Mesendoderm (in vitro differentiated cells): ENCODE results near the gene GGT5.

Experiments
- DNase-seq: peaks from one replicate; pipeline ENCODE4 v3.0.0; 2013
- H2AK5ac ChIP-seq: 2 replicates; pipeline ENCODE4 v1.6.1; 2013; ENCODE audit warnings: low read length, inconsistent platforms
- H2BK120ac ChIP-seq: 2 replicates; pipeline ENCODE4 v1.6.1; 2013; ENCODE audit warnings: low read depth, mild to moderate bottlenecking, low read length, moderate library complexity, mixed read lengths
- H2BK15ac ChIP-seq: replicated peaks from 2 replicates; pipeline ENCODE4 v1.6.1; 2013; ENCODE audit warnings: low read depth, mild to moderate bottlenecking, moderate library complexity
- H2BK5ac ChIP-seq: 2 replicates; pipeline ENCODE4 v1.6.1; 2013; ENCODE audit warnings: low read length, inconsistent platforms
- H3K18ac ChIP-seq: 2 replicates; pipeline ENCODE4 v1.6.1; 2013; ENCODE audit warnings: mild to moderate bottlenecking, low read length, mixed read lengths
- H3K23ac ChIP-seq: one replicate; pipeline ENCODE4 v1.6.1; 2013; ENCODE audit warnings: low read length
- H3K27ac ChIP-seq: 2 replicates; pipeline ENCODE4 v1.5.1; 2013; ENCODE audit warnings: low read depth, mild to moderate bottlenecking, inconsistent platforms, low read length, moderate library complexity
- H3K27me3 ChIP-seq: 2 replicates; pipeline ENCODE4 v1.6.1; 2013; ENCODE audit warnings: low read length, control low read depth, mild to moderate bottlenecking, inconsistent platforms; ENCODE audit not compliant: insufficient read depth, poor library complexity
- H3K36me3 ChIP-seq: 2 replicates; pipeline ENCODE4 v1.6.1; 2013; ENCODE audit warnings: low read length, inconsistent platforms; ENCODE audit not compliant: control insufficient read depth, insufficient read depth
- H3K4ac ChIP-seq: one replicate; pipeline ENCODE4 v1.6.1; 2013; ENCODE audit warnings: low read depth, mild to moderate bottlenecking, low read length, moderate library complexity
- H3K4me1 ChIP-seq: 2 replicates; pipeline ENCODE4 v1.6.1; 2013; ENCODE audit warnings: low read depth, low read length, inconsistent platforms; ENCODE audit not compliant: control insufficient read depth
- H3K4me2 ChIP-seq: 2 replicates; pipeline ENCODE4 v1.6.1; 2013; ENCODE audit warnings: low read length
- H3K4me3 ChIP-seq: 2 replicates; pipeline ENCODE4 v1.5.1; 2013; ENCODE audit warnings: mild to moderate bottlenecking, low read length
- H3K56ac ChIP-seq: one replicate; pipeline ENCODE4 v1.6.1; 2013; ENCODE audit warnings: low read length
- H3K79me1 ChIP-seq: 2 replicates; pipeline ENCODE4 v1.6.1; 2013; ENCODE audit warnings: low read length, inconsistent platforms
- H3K79me2 ChIP-seq: 2 replicates; pipeline ENCODE4 v1.6.1; 2013; ENCODE audit warnings: mild to moderate bottlenecking, low read length; ENCODE audit not compliant: control insufficient read depth, insufficient read depth
- H3K9ac ChIP-seq: 2 replicates; pipeline ENCODE4 v1.6.1; 2013; ENCODE audit warnings: low read length, inconsistent platforms
- H4K5ac ChIP-seq: one replicate; pipeline ENCODE4 v1.6.1; 2013; ENCODE audit warnings: low read length
- H4K8ac ChIP-seq: one replicate; pipeline ENCODE4 v1.6.1; 2013; ENCODE audit warnings: low read depth, mild to moderate bottlenecking, control low read depth, low read length, moderate library complexity
- WGBS: extraction: QIAGEN DNeasy Blood & Tissue Kit; methylation state at CpG from one replicate; pipeline ENCODE4 v1.1.7; 2013; ENCODE audit warnings: low lambda C conversion rate, missing lambda C conversion rate; ENCODE audit not compliant: insufficient coverage; ENCODE audit errors: extremely low coverage; 5-methylcytosine and 5-hydroxymethylcytosine counted together

The GGT5 gene

DNA sequence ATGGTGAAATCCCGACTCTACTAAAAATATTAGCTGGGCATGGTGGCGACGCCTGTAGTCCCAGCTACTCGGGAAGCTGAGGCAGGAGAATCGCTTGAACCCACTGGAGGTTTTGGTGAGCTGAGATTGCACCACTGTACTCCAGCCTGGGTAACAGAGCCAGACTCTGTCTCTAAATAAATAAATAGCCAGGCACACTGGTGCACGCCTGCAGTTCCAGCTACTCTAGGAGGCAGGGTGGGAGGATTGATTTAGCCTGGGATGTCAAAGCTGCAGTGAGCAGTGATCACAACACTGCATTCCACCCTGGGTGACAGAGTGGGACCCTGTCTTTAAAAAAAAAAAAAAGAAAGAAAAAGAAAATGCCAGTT is 46.2 kb downstream of the GGT5 start:
- Histone ChIP-seq H2AK5ac (no peak overlapping the region), H3K36me3 (no peaks in the 10 kb centered on the region), H3K4me3 (no peak overlapping the region), H4K5ac (no peak overlapping the region), H3K27ac (no peak overlapping the region), H4K8ac (no peak overlapping the region), H3K4me2 (no peak overlapping the region), H2BK5ac (no peak overlapping the region), H3K79me1 (no peaks in the 10 kb centered on the region), H3K27me3 (no peaks in the 10 kb centered on the region), H3K9ac (no peak overlapping the region), H3K18ac (no peak overlapping the region), H3K56ac (no peak overlapping the region), H3K4me1 (no peaks in the 10 kb centered on the region), H3K4ac (no peak overlapping the region), H3K23ac (no peak overlapping the region), H2BK15ac (no peak overlapping the region), H3K79me2 (no peaks in the 10 kb centered on the region), H2BK120ac (no peak overlapping the region)
- no CpG with 5 or more reads among the region's 6 CpGs for WGBS
- DNase-seq = no peak

- Histone ChIP-seq H2BK15ac (no peak overlapping the region), H3K27ac (no peak overlapping the region), H2AK5ac (no peak overlapping the region), H3K18ac (no peak overlapping the region), H3K79me1 (no peaks in the 10 kb centered on the region), H4K8ac (no peak overlapping the region), H3K56ac (no peak overlapping the region), H3K4me1 (no peaks in the 10 kb centered on the region), H3K27me3 (no peaks in the 10 kb centered on the region), H3K9ac (no peak overlapping the region), H2BK5ac (no peak overlapping the region), H3K4me2 (no peak overlapping the region), H3K23ac (no peak overlapping the region), H3K36me3 (no peaks in the 10 kb centered on the region), H3K4me3 (no peak overlapping the region), H4K5ac (no peak overlapping the region), H3K79me2 (no peaks in the 10 kb centered on the region), H2BK120ac (no peak overlapping the region), H3K4ac (no peak overlapping the region)
- DNase-seq = no peak
- no CpG with 5 or more reads among the region's 5 CpGs for WGBS
Observed at GRCh38 chr22:24191893-24192292, 53.0 kb downstream of the GGT5 start.

GRCh38 chr22:24191381-24191841 is 53.5 kb downstream of the GGT5 start:
- H4K5ac ChIP-seq = no peak overlapping the region
- H3K23ac ChIP-seq = no peak overlapping the region
- no peaks in the 10 kb centered on the region for H3K27me3 ChIP-seq
- WGBS = no CpG with 5 or more reads among the region's 12 CpGs
- no peak overlapping the region for H3K4me2 ChIP-seq
- H3K56ac ChIP-seq = no peak overlapping the region
- H2BK120ac ChIP-seq = no peak overlapping the region
- no peak overlapping the region for H3K18ac ChIP-seq
- H3K4me1 ChIP-seq = no peaks in the 10 kb centered on the region
- no peak for DNase-seq
- no peak overlapping the region for H2BK15ac ChIP-seq
- no peak overlapping the region for H3K4me3 ChIP-seq
- H4K8ac ChIP-seq = no peak overlapping the region
- no peak overlapping the region for H2AK5ac ChIP-seq
- H3K9ac ChIP-seq = no peak overlapping the region
- H3K79me2 ChIP-seq = no peaks in the 10 kb centered on the region
- H3K4ac ChIP-seq = no peak overlapping the region
- H3K36me3 ChIP-seq = no peaks in the 10 kb centered on the region
- no peaks in the 10 kb centered on the region for H3K79me1 ChIP-seq
- H2BK5ac ChIP-seq = no peak overlapping the region
- H3K27ac ChIP-seq = no peak overlapping the region

DNA sequence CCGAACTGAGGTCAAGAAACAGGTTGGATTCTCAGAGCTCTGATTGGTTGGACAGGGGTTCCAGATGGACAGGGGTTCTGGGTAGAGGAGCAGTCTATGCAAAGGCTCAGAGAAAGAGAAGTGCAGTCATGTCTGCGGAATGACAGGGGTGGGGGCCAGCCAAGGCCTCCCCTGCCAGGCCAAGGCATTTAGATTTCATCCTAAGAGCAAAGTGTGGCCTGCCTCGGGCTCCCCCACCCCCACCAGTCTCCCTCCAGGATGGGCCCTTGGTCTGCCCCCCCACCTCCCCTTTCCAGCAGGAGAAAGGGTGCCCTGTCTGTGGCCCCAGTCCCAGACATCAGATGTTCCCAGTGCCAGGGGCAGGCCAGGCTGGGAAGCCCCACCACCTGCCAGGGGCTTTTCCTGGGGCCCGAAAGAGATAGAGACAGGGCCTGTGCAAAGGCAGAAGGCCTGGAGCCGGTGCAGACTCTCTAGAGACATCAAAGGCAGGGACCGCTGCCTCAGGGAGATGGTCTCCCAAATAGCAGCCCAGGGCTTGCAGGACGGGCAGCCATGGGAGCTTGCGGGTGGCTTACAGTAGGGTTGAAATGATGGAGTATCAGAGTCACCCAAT is 54.2 kb downstream of the GGT5 start:
- no peak overlapping the region for H3K23ac ChIP-seq
- no peak overlapping the region for H2BK15ac ChIP-seq
- no peak overlapping the region for H3K4ac ChIP-seq
- no peaks in the 10 kb centered on the region for H3K27me3 ChIP-seq
- no peak overlapping the region for H3K4me2 ChIP-seq
- no peak overlapping the region for H3K56ac ChIP-seq
- H3K9ac ChIP-seq = no peak overlapping the region
- no peak overlapping the region for H4K8ac ChIP-seq
- H2BK120ac ChIP-seq = no peak overlapping the region
- no peak overlapping the region for H2BK5ac ChIP-seq
- no peak overlapping the region for H3K4me3 ChIP-seq
- no peak overlapping the region for H4K5ac ChIP-seq
- H2AK5ac ChIP-seq = no peak overlapping the region
- no CpG with 5 or more reads among the region's 8 CpGs for whole genome bisulfite sequencing
- H3K79me2 ChIP-seq = no peaks in the 10 kb centered on the region
- no peak for DNase-seq
- H3K27ac ChIP-seq = no peak overlapping the region
- no peaks in the 10 kb centered on the region for H3K36me3 ChIP-seq
- H3K4me1 ChIP-seq = no peaks in the 10 kb centered on the region
- no peaks in the 10 kb centered on the region for H3K79me1 ChIP-seq
- H3K18ac ChIP-seq = no peak overlapping the region

DNA sequence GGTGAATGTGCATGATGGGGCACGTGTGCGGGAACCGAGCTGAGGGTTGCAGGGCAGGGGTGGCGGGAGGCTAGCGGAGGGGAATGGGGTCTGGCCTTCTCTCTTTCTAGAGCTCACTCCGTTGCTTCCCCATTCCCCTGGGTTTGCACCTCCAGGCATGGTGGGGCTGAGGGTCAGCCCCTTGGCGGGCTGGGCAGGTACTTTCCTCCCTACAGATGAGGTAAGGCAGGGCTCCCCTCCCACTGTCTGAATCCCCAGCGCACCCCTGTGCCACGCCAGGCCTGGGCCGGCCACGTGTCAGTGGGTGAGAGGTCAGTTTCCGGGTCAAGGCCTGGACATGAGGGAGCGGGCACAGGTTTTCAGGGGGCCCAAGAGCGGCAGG is 54.7 kb downstream of the GGT5 start:
- Histone ChIP-seq H3K4ac (no peak overlapping the region), H3K23ac (no peak overlapping the region), H3K36me3 (no peaks in the 10 kb centered on the region), H2BK120ac (no peak overlapping the region), H3K56ac (no peak overlapping the region), H3K4me1 (no peaks in the 10 kb centered on the region), H4K5ac (no peak overlapping the region), H2BK5ac (no peak overlapping the region), H3K27me3 (no peaks in the 10 kb centered on the region), H3K18ac (no peak overlapping the region), H2BK15ac (no peak overlapping the region), H2AK5ac (no peak overlapping the region), H3K9ac (no peak overlapping the region), H3K4me3 (no peak overlapping the region), H3K27ac (no peak overlapping the region), H4K8ac (no peak overlapping the region), H3K4me2 (no peak overlapping the region), H3K79me1 (no peaks in the 10 kb centered on the region), H3K79me2 (no peaks in the 10 kb centered on the region)
- WGBS = no CpG with 5 or more reads among the region's 14 CpGs
- DNase-seq = no peak
